HG03439 (cell line): ENCODE measurements around the gene TANK.
A peak's percentile ranks its signal among the peaks of the same experiment; 100 is the strongest.
"Not testable (repeated sequence)": the region's sequence is repeated elsewhere in the genome, so short reads cannot be mapped to it uniquely, and the experiment has no call there.

ENCODE experiments used
- ATAC-seq: cut with Tn5 transposase; IDR thresholded peaks from one replicate; pipeline ENCODE4 v1.9.1; 2021; ENCODE audit warnings: mild to moderate bottlenecking, moderate library complexity; ENCODE audit not compliant: unreplicated experiment

Gene TANK

DNA sequence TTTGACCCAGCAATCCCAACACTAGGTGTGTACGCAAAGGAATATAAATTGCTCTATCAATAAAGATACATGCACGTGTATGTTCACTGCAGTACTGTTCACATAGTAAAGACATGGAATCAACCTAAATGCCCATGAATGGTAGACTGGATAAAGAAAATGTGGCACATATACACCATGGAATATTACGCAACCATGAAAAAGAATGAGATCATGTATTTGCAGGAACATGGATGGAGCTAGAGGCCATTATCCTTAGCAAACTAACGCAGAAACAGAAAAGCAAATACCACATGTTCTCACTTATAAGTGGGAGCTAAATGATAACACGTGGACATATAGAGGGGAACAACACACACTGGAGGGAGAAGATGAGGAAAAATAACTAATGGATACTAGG lies 27.8 kb upstream of the TANK start:
- ATAC-seq, result not testable (repeated sequence)

DNA sequence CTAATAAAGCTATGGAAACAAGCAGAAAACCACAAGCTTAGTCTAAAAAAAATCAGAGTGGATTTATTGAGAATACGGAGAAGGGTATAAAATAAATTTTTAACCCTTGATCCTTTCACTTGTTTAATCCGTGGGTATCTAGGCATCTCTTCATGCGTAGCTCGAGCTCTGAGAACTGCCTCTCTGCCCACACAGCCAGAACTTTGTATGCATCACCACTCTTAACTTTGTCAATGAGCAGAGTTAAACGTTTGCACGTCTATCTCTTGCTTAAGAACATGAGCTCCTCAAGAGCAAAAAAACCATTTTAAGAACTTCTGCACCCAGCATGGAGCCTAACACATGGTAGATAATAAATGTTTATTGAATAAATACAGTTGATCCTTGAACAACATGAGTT lies 26.9 kb upstream of the TANK start:
- no peak for ATAC-seq

DNA sequence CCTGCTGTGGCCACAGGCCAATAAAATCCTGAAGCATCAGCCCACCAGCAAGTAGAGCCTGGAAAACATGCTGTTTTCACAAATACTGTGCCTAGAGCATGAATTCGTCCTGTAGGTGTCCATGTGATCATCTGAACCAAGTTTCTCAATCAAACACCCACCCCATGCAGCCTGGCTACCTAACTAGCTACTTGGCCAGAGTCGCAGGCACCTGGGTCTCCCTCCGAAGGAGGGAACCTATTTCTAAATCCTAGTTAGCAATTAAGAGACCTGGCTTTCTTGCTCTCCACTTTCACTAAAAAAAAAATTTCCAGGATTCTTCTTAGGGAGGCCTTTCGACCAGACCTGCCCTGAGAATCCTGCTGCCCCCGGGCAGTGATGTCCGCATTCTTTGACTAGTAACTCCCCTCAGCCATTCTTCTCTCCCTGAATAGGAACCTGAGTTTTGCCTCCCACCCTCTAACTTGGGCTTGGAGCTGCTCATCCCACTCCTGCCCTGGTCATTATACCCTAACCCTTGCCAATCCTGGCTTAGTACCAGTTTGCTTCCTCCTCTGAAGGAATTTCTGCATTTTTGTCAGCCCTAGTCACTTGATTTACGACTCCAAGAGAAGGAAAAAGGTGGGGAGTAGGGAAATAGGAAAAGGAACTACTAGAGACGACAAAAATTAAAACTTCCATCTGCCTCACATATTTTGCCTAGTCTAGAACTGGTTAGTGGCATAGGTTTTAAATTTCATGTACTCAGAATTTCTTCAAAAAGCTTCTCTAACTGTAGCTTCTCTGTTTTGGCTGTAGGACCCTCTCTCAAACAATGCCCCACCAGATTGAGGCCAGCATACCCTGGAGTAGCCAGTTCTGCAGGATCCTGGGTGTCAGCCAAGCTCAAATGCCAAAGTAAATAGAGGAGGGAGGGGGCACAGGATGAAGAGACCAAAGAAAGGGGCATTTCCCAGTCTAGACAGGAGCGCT lies 25.4 kb upstream of the TANK start:
- ATAC-seq, result no peak

DNA sequence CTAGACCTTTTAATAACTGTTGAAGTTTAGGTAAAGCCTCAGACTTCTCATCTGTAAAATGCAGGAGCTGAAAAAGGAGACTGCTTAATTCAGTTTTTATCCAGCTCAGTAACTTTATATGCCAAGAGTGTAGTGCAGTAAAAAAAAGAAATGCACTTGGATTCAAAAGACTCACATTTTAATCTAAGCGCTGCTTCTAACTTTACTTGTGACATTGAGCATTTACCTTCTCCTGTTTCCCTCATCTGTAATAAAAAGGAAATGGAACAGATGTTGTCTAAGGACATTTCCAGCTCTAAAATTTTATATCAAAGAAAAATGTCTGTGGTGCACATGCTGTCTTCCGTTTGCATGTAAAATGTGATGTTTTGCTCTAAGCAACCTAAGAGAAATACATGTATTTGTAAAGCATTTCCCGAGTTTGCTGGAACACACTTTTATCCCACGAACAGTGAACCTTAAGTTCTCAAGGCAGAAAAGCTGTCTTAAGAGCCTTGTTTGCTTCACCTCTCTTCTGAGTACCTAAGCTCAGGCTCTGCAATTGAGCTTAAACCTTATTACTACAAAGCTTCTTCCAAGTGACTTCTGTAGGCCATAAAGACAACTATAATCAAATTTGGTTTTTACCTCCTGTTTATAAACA lies 24.2 kb upstream of the TANK start:
- ATAC-seq, result no peak

DNA sequence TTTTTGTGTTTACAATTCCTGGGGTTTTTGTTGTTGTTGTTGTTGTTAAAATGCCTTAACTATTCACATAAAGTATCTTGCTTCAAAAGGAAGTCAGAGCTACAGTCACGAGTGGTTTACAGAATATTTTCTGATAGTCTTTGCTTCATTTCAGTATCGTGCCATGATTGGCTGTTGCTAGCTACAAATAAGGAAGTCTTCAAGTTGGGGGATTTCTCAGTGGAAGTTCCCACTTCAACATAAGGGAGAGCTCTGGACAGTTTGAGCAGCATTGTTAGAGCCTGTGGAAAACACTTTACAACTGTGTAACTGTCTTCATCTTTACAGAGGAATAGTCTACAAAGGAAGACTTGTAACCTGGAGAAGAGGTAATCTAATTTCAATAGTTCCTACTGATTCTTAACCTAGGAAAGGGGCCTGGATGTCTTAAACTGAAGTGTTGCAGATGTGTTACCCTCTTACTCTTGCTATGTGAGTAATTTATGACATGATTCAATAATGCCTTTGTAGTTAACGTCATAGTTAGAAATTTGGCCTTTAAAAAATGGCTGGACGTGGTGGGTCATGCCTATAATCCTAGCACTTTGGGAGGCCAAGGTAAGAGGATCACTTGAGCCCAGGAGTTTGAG lies 23.4 kb upstream of the TANK start:
- ATAC-seq, result peak; percentile 84

DNA sequence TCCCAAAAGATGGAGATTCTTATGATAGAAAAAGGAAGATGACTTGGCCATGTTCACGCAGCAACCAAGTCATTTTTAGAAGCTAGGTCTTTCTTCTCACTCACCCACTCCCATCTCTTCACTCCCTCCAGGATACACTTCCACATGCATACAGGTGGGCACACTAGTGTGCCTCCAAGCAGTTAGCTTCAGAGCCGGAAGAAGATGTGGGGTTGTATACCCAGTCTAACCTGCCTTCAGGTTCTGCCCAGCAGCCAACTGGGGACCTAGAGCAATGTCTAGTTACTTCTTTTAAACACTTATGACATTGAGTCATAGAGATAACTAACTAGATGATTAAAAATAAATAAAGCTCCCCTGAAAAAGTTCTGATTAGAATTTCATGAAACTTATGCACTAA lies 21.8 kb upstream of the TANK start:
- peak; percentile 25 for ATAC-seq

DNA sequence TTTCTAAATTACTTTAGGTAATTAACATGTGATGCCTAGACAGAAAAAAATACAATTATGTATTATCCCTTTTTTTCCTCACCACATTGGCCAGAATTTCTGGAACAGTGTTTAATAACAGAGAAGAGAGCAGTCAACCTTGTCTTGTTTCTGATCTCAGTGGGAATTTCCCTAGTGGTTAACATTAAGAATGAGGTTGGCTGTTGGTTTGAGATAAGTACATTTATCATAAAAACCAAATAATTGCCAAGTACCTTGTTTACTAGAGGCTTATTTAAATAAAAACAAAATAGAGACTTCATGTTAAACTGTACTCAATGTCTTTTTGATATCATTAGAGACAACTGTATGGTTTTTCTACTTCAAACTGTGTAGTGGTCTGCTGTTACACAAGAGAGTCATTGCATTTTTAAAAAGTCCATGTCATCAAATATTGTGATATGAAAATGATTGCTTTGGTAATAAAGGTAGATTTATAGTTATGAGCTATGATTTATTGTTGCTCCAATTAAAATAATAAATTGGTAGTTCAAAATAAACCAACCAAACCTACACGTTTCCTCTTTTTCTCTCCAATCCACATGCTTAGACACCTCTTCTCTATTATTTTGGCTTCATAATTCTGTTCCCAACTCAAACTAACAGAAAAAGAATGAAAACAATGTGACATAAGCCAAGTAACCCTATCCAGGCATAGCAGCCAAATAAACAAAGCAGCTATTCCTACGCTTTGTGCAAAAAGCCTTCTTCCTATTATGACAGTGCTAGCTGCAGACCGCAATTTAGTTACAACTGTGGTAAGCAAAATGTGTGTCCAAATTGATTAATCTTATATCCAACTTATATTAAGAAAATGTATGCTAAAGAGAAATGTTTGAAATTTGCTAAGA lies 20.9 kb upstream of the TANK start:
- no peak for ATAC-seq

DNA sequence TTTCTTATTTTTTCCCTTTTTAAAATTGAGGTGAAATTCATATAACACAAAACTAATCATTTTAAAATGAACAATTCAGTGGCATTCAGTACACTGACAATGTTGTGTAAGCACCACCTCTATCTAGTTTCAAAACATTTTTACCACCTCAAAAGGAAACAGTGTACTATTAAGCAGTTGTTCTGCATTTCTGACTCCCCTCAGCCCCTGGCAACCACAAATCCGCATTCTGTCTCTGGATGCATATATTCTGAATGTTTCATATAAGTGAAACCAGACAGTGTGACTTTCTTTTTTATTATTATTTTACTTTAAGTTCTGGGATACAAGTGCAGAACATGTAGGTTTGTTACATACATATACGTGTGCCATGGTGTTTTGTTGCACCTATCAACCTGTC lies 19.2 kb upstream of the TANK start:
- ATAC-seq, result no peak

DNA sequence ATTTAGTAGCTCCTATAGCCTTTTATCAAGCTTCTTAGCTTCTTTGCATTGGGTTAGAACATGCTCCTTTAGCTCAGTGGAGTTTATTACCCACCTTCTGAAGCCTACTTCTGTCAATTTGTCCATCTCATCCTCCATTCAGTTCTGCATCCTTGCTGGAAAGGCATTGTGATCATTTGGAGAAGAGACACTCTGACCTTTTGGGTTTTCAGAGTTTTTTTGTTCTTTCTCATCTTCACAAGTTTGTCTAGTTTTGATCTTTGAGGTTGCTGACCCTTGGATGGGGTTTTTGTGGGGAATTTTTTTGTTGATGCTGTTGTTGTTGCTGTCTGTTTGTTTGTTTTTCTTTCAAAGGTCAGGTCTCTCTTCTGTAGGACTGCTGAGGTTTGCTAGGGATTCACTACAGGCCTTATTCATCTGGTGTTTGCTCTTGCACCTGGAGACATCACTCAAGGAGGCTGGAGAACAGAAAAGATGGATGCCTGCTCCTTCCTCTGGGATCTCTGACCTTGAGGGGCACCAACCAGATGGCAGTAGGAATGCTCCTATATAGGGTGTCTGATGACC lies 13.9 kb upstream of the TANK start:
- no peak for ATAC-seq

DNA sequence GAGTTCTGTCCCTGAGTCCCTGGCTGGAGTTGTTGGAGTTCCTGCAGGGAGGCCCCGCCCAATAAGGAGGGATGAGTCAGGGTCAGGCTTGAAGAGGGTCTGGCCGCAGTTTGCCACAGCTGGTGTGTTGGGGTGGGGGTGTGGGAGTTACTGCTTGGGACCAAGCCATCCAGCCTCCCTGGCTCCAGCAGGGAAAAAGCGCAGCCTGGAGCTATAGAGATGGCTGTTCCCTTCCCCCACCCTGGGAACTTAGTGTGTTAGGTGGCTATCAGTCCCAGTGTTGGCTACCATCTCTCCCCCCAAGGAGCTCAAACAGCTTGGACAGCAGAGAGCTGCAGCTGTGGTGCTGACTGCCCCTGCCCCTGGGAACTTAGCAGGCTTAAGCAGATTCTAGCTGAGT lies 13.2 kb upstream of the TANK start:
- ATAC-seq, result no peak

DNA sequence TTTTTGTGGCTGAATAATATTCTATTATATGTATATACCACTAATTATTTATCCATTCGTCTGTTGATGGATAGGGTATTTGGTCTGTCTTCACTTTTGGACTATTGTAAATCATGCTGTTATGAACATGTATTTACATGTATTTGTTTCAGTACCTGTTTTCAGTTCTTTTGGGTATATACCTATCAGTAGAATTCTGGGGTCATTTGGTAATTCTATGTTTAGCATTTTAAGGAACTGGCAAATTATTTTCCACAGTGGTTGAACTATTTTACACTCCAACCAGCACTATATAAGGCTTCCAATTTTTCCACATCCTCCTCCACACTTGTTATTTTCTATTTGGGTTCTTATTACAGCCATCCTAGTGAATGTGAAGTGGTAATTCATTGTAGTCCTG lies 12.4 kb upstream of the TANK start:
- ATAC-seq, result peak; percentile 47

DNA sequence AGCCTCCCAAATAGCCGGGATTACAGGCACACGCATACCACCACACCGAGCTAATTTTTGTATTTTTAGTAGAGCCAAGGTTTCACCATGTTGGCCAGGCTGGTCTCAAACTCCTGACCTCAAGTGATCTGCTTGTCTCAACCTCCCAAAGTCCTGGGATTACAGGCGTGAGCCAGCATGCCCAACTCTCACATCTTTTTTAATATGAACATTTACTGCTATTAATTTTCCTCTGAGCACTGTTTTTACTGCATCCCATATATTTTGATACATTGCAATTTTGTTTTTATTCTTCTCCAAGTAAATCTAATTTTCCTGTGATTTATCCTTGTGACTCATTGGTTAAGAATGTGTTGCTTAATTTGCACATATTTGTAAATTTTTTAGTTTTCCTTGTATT lies 9.5 kb upstream of the TANK start:
- no peak for ATAC-seq

DNA sequence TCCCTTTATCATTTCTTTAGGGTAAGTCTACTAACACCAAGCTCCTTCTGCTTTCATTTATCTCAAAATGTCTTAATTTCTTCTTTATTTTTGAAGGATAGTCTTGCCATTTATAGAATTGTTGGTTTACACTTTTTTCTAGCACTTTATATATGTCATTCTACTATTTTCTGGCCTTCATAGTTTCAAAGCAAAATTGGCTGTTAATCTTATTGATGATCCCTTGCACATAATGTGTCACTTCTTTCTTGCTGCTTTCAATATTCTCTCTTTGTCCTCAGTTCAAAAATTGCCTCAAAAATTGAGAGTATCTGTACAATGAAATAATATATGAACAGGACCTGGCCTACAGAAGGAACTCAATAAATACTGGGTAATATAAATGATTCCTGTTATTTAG lies 7.9 kb upstream of the TANK start:
- no peak for ATAC-seq

DNA sequence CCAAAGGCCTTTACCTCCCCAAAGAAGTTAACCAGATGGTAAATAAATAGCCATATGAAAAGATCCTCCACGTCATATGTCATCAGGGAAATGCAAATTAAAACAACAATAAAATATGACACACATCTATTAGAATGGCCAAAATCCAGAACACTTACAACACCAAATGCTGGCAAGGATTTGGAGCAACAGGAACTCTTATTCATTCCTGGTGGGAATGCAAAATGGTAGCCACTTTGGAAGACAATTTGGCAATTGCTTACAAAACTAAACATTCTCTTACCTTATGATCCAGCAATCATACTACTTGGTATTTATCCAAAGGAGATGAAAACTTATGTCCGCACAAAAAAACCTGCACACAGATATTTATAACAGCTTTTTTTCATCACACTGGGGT lies 1.3 kb upstream of the TANK start:
- no peak for ATAC-seq

DNA sequence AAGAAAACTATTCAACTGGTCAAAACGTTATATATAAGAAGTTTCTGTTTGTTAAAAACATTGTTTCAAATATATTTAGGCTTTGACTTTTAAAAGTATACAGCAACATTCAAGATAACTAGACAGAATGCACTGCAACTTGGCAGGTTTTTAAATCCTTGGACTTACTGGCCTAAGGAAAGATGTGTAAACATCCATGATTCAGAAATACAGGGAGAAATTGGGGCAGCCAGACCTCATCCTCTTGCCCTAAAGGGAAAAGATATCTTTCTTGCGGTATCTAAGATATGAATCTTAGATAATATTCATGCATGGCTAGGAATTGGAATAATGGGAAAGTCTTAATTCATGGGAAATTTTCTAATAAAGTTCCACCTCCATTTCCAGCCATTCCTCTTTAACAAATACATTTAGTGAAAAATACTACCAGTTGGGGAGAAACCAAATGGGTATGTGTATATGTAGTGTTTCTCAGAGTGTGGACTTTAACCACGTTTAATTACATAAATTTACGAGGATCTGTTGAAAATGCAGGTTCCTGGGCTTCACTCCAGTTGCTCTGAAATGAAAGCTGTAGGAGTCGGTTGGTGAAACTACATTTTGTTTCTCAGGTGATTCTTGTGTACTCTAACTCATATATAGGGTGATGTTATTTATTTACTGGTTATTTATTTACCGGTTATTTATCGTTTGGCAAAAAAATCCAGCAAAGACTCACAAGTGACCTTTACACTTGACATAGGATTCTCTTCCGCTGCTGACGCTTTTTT lies 587 bp upstream of the TANK start:
- ATAC-seq, result peak; percentile 5

DNA sequence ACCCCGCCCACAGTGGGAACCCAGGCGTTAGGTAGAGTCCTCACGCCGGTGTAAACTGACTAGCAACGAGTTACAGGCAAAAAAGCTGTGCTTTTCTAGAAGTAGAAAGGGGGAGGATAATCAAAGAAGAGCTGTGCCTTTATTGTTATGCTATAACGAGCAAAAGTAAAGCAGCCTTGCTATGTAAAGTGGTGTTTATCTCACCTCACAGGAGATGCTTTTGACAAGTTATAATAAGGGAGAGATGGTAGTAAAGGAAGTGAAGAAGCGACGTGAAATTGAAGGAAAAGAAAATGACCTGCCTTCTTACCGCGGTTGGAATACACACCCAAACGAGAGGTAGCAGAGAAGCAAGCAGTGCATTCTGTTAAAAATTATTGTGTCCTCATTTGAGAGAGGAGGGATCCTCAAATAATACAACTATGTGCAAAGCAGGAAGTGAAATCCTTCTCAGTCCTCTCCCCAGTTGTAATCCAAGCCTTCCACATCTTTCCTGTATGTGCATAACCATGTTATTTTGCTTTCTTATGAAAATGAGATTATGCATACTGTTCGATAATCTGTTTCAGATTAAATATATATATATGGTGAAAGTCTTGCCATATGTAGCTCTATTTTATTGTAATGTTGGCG lies 962 bp downstream of the TANK start:
- peak; percentile 31 for ATAC-seq

DNA sequence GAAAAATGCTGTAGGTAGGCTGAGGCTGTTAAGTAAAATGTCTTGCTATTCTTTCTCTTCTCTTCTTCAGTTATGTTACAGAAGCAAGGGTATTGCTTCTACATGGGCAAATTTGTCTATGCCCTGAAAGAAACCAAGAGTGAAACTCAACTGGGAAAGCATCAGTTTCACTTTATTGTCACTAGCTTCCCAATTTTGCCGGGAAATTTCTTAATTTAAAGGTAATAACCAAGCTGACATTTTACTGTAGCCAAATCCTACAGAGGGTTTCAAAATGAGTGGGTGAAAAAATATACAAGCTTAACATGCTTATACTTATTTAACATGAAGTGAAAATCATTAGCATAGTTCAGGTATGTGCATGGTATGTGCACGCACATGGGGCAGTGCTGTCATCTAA lies 3.2 kb downstream of the TANK start:
- no peak for ATAC-seq

DNA sequence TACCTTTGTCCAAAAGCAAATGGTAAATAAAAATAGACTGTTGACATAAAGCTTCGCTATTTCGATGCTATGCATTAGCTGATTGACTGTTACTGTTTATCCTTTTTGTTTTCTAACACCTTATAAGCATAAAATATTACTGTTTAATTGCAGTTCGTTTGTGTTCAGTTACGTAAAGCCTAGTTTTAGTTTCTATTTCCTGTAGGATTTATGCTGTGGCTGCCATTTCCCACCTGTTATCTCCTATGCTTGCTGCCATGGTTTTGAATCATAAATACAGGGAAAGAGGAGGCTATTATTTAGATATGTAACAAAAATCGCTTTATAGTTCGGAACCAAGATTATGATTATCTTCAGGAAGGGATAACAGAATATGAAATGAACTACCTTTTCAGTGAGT lies 3.9 kb downstream of the TANK start:
- no peak for ATAC-seq

DNA sequence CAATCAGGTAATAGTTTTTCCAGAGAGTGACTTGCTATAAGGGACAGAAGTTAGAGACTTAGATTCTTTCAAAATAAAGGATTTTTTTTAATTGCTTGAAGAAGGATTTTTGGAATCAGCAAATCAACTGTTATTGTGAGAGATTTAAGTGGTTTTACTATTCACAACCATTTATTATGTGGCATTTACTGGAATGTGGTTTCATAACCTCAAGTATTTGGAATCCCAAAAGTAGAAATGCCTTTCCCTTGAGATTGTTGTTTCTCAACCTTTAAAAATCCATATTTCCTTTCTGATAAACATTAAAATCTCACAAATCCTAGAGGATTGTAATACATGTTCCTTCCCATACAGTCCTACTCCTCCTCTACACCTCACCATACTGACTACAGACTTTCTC lies 5.0 kb downstream of the TANK start:
- no peak for ATAC-seq
